Mucosa of rectum (tissue), 2 donors: ENCODE measurements around the gene IL25.
"Not testable (repeated sequence)": the region's sequence is repeated elsewhere in the genome, so short reads cannot be mapped to it uniquely, and the experiment has no call there.

Experiments used
- H3K27ac ChIP-seq, 2 donors: one replicate each; pipeline ENCODE4 v1.7.0; 2013; ENCODE audit warnings: inconsistent platforms in 2 of 2, low read depth in 2 of 2, low read length in 2 of 2
- H3K27me3 ChIP-seq, 2 donors: one replicate each; pipeline ENCODE4 v1.7.0; 2013; ENCODE audit warnings: low read length in 2 of 2; ENCODE audit not compliant: control insufficient read depth in 2 of 2, insufficient read depth in 2 of 2
- H3K36me3 ChIP-seq, 2 donors: one replicate each; pipeline ENCODE4 v1.7.0; 2013; ENCODE audit warnings: low read length in 2 of 2; ENCODE audit not compliant: control insufficient read depth in 2 of 2, insufficient read depth in 2 of 2
- H3K4me1 ChIP-seq, 2 donors: one replicate each; pipeline ENCODE4 v1.7.0; 2013; ENCODE audit warnings: low read length in 2 of 2, mild to moderate bottlenecking in 1 of 2; ENCODE audit not compliant: control insufficient read depth in 2 of 2, insufficient read depth in 2 of 2
- H3K4me3 ChIP-seq, 2 donors: one replicate each; pipeline ENCODE4 v1.7.0; 2013; ENCODE audit warnings: low read length in 2 of 2
- H3K9ac ChIP-seq, 2 donors: one replicate each; pipeline ENCODE4 v1.7.0; 2013; ENCODE audit warnings: low read length in 2 of 2, low read depth in 1 of 2, mild to moderate bottlenecking in 1 of 2
- H3K9me3 ChIP-seq, 2 donors: one replicate each; pipeline ENCODE4 v1.7.0; 2013; ENCODE audit warnings: low read length in 2 of 2; ENCODE audit not compliant: control insufficient read depth in 2 of 2
- donor health status: healthy.
- donor health status: Normal muscosa, but diverticular disease.

The IL25 gene

GRCh38 chr14:23372509-23372908 lies at the start of gene IL25:
Gene IL25, plus strand, starts transcription at chr14:23372809.
- Histone ChIP-seq H3K4me1 (no peaks in the 10 kb centered on the region), H3K36me3 (no peaks in the 10 kb centered on the region), H3K9me3 (no peaks in the 10 kb centered on the region)

GRCh38 chr14:23323838-23324454 lies 48.7 kb upstream of the IL25 start:
- Histone ChIP-seq H3K27me3 (no peaks in the 10 kb centered on the region), H3K36me3 (peaks cover 16 to 24% of the 10 kb centered on the region in 2 donors), H3K4me3 (no peak overlapping the region), H3K4me1 (peaks cover 13 to 16% of the 10 kb centered on the region in 2 donors), H3K27ac (no peak overlapping the region), H3K9ac (no peak overlapping the region), H3K9me3 (no peaks in the 10 kb centered on the region)

More at GRCh38 chr14:23372509-23372908, at the start of gene IL25:
- no peak within 1 kb of the TSS for H3K9ac ChIP-seq
- no peak within 1 kb of the TSS for H3K27ac ChIP-seq
- H3K27me3 ChIP-seq = peaks cover 0 to 6% of the 10 kb centered on the region in 2 donors
- no peak within 1 kb of the TSS for H3K4me3 ChIP-seq

- Histone ChIP-seq H3K27me3 (no peaks in the 10 kb centered on the region), H3K9me3 (no peaks in the 10 kb centered on the region), H3K27ac (no peak overlapping the region), H3K4me1 (peaks cover 13 to 16% of the 10 kb centered on the region in 2 donors), H3K36me3 (peaks cover 16 to 24% of the 10 kb centered on the region in 2 donors), H3K9ac (no peak overlapping the region), H3K4me3 (no peak overlapping the region)
Measured at GRCh38 chr14:23324455-23324846, 48.2 kb upstream of the IL25 start.

- H3K27me3 ChIP-seq = no peaks in the 10 kb centered on the region
- H3K4me3 ChIP-seq = no peak overlapping the region
- peaks cover 13 to 16% of the 10 kb centered on the region in 2 donors for H3K4me1 ChIP-seq
- no peak overlapping the region for H3K9ac ChIP-seq
- H3K27ac ChIP-seq = no peak overlapping the region
- H3K9me3 ChIP-seq = no peaks in the 10 kb centered on the region
- peaks cover 16 to 22% of the 10 kb centered on the region in 2 donors for H3K36me3 ChIP-seq
Measured at GRCh38 chr14:23324993-23325392, 47.6 kb upstream of the IL25 start.

- H3K36me3 ChIP-seq = peaks cover 16 to 21% of the 10 kb centered on the region in 2 donors
Measured at GRCh38 chr14:23325746-23326145, 46.9 kb upstream of the IL25 start.

GRCh38 chr14:23326491-23327332 lies 45.9 kb upstream of the IL25 start:
- peaks cover 16 to 21% of the 10 kb centered on the region in 2 donors for H3K36me3 ChIP-seq
- H3K4me1 ChIP-seq = peaks cover 8 to 10% of the 10 kb centered on the region in 2 donors
- H3K27me3 ChIP-seq = no peaks in the 10 kb centered on the region
- no peak overlapping the region for H3K9ac ChIP-seq
- no peak overlapping the region for H3K4me3 ChIP-seq
- no peak overlapping the region for H3K27ac ChIP-seq
- H3K9me3 ChIP-seq = no peaks in the 10 kb centered on the region

More at GRCh38 chr14:23325746-23326145, 46.9 kb upstream of the IL25 start:
- H3K27me3 ChIP-seq, H3K9ac ChIP-seq, H3K27ac ChIP-seq, H3K9me3 ChIP-seq, H3K4me3 ChIP-seq: not testable (repeated sequence)
- peaks cover 8 to 10% of the 10 kb centered on the region in 2 donors for H3K4me1 ChIP-seq

GRCh38 chr14:23327947-23328744 lies 44.5 kb upstream of the IL25 start:
- H3K36me3 ChIP-seq = peaks cover 16 to 20% of the 10 kb centered on the region in 2 donors
- no peak overlapping the region for H3K9ac ChIP-seq
- H3K9me3 ChIP-seq = no peaks in the 10 kb centered on the region
- no peak overlapping the region for H3K27ac ChIP-seq
- H3K27me3 ChIP-seq = no peaks in the 10 kb centered on the region
- no peak overlapping the region for H3K4me3 ChIP-seq
- H3K4me1 ChIP-seq = no peaks in the 10 kb centered on the region

- Histone ChIP-seq H3K27ac (no peak overlapping the region), H3K27me3 (no peaks in the 10 kb centered on the region), H3K4me1 (no peaks in the 10 kb centered on the region), H3K9ac (no peak overlapping the region), H3K36me3 (no peaks in the 10 kb centered on the region), H3K9me3 (no peaks in the 10 kb centered on the region), H3K4me3 (no peak overlapping the region)
Measured at GRCh38 chr14:23335623-23336022, 37.0 kb upstream of the IL25 start.

GRCh38 chr14:23339506-23340268 lies 32.9 kb upstream of the IL25 start:
- Histone ChIP-seq H3K9me3 (no peaks in the 10 kb centered on the region), H3K36me3 (no peaks in the 10 kb centered on the region), H3K9ac (no peak overlapping the region), H3K4me3 (no peak overlapping the region), H3K27ac (no peak overlapping the region), H3K4me1 (no peaks in the 10 kb centered on the region), H3K27me3 (no peaks in the 10 kb centered on the region)
